Measurements from ENCODE around the gene CYP2U1.

The CYP2U1 gene

GRCh38 chr4:107987916-107988762, 56.8 kb downstream of the CYP2U1 start:
- DNase-seq = no peak

GRCh38 chr4:107988763-107989035, 57.4 kb downstream of the CYP2U1 start:
- DNase-seq = no peak

- DNase-seq = no peak
Measured at GRCh38 chr4:107989162-107989536, 57.8 kb downstream of the CYP2U1 start.

- DNase-seq = peak; percentile 97
Measured at GRCh38 chr4:107989537-107990386, 58.4 kb downstream of the CYP2U1 start, which contains the start of gene HADH. TSS of gene HADH (plus strand) at chr4:107989889. CDS start at chr4:107989933, 44 bp downstream.

- peak; percentile 77 for DNase-seq
Measured at GRCh38 chr4:107991945-107992630, 60.7 kb downstream of the CYP2U1 start.

- DNase-seq = peak; percentile 35
Measured at GRCh38 chr4:107993969-107994368, 62.6 kb downstream of the CYP2U1 start.

GRCh38 chr4:107994894-107995293, 63.5 kb downstream of the CYP2U1 start:
- DNase-seq = peak; percentile 89

GRCh38 chr4:107996949-107997788, 65.8 kb downstream of the CYP2U1 start:
- peak; percentile 48 for DNase-seq

- DNase-seq = no peak
Measured at GRCh38 chr4:107997794-107998193, 66.4 kb downstream of the CYP2U1 start.

GRCh38 chr4:107999932-108000539, 68.7 kb downstream of the CYP2U1 start:
- DNase-seq = peak; percentile 45

GRCh38 chr4:108001540-108002135, 70.3 kb downstream of the CYP2U1 start:
- DNase-seq = peak; percentile 80

Measured in hematopoietic multipotent progenitor cell treated with erythropoietin and hydrocortisone succinate and interleukin-3 and kit ligand, for 4 days (in vitro differentiated cells).